GM10248 (cell line): Measurements from ENCODE around the gene RAP2A.
A peak's percentile ranks its signal among the peaks of the same experiment; 100 is the strongest.

Source experiments
- CTCF ChIA-PET: fragments of 300-600 bp; sonication (Branson Sonifier 250); formaldehyde crosslinking; extraction: SDS; loops from one replicate; lab custom pipeline; 2021; ENCODE audit warnings: antibody characterized with exemption; lab: Yijun Ruan, JAX
- POLR2A ChIA-PET: fragments of 350-650 bp; sonication (Branson Sonifier 250); formaldehyde crosslinking; extraction: SDS; loops from one replicate; lab custom pipeline; 2020; ENCODE audit warnings: antibody characterized with exemption; lab: Yijun Ruan, JAX
- DNase-seq: peaks from one replicate; pipeline ENCODE4 v3.0.0; 2012; ENCODE audit errors: extremely low spot score
- TF ChIP-seq, protein P1 (sequence below): IDR thresholded peaks from 2 replicates; pipeline ENCODE4 v1.5.1; 2012; ENCODE audit warnings: mild to moderate bottlenecking, low read depth; ENCODE audit errors: extremely low read depth, missing control alignments, control extremely low read depth

The RAP2A gene

DNA sequence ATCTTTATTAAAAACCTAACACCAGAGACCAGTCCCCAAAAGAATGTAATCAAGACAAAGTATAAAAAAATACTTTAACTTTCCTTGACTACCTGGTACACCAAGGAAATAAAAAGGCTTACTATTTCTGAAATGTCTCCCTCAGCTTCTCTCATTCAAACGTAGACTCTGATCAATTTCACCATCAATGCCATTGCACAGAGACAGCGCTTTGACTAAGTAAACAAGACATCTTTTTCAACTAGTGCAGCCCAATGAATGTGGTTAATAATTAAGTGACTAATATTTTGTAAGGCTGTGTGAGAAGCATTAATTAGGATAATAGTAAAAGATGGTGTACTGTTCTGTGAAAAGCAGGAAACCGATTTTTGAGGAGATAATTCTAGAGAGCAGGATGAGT, 7.3 kb upstream of the RAP2A start:
- no peak for DNase-seq
- ChIA-PET POLR2A (no interaction called here), CTCF (interaction anchor here (1.2 to 1.7 kb wide), 2 partner anchors 9 to 11 kb away, joined by 5 to 6 read pairs; no protein-coding TSS in a partner anchor)
- TF ChIP-seq, protein P1, sequence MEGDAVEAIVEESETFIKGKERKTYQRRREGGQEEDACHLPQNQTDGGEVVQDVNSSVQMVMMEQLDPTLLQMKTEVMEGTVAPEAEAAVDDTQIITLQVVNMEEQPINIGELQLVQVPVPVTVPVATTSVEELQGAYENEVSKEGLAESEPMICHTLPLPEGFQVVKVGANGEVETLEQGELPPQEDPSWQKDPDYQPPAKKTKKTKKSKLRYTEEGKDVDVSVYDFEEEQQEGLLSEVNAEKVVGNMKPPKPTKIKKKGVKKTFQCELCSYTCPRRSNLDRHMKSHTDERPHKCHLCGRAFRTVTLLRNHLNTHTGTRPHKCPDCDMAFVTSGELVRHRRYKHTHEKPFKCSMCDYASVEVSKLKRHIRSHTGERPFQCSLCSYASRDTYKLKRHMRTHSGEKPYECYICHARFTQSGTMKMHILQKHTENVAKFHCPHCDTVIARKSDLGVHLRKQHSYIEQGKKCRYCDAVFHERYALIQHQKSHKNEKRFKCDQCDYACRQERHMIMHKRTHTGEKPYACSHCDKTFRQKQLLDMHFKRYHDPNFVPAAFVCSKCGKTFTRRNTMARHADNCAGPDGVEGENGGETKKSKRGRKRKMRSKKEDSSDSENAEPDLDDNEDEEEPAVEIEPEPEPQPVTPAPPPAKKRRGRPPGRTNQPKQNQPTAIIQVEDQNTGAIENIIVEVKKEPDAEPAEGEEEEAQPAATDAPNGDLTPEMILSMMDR = no peak

DNA sequence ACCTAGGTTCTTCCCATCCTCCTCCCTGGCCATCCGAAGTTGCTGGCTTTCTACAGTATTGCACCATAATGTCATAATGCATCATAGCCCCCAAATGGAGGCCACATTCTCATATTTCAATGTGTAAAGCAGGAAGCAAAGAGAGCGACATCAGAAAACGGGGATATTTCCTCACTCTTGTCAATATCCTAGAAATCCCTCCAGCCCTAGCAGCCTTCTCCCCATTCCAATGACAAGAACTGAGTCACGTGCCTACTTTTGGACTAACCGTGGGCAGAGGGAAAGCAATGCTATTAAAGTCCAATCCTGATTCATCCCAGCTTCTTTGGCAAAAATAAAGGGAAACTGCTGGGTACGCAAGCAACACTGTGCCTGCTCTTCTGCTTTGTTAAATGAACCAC, 4.3 kb upstream of the RAP2A start:
- ChIA-PET POLR2A (no interaction called here), CTCF (interaction anchor here (1.0 to 1.3 kb wide), 2 partner anchors 42 to 205 kb away, joined by 3 read pairs; no protein-coding TSS in a partner anchor)
- DNase-seq = no peak
- TF ChIP-seq, protein P1 = no peak

DNA sequence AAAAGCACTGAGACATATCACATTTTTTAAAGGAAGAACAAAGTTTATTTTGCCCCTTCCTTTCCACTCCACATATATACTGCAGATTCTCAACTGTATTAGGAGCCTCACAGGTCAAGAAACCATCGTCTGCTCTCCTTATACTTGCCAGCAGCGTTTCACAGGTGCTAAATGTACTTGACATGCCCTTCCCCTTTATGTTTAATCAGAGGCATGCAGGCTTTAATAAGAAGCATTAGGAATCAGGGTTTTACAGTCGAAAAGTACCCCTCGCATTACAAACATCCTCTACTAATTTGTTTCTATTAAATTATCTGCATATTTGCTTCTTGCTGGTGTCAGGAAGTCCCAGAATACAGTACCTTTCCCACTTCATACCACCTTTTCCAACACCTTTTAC, 3.7 kb upstream of the RAP2A start:
- POLR2A ChIA-PET = no interaction called here
- DNase-seq = no peak
- TF ChIP-seq, protein P1 = no peak
- CTCF ChIA-PET = interaction anchor here (1.3 to 3.5 kb wide), 3 partner anchors 28 to 206 kb away, joined by 3 to 15 read pairs (median 4); no protein-coding TSS in a partner anchor

DNA sequence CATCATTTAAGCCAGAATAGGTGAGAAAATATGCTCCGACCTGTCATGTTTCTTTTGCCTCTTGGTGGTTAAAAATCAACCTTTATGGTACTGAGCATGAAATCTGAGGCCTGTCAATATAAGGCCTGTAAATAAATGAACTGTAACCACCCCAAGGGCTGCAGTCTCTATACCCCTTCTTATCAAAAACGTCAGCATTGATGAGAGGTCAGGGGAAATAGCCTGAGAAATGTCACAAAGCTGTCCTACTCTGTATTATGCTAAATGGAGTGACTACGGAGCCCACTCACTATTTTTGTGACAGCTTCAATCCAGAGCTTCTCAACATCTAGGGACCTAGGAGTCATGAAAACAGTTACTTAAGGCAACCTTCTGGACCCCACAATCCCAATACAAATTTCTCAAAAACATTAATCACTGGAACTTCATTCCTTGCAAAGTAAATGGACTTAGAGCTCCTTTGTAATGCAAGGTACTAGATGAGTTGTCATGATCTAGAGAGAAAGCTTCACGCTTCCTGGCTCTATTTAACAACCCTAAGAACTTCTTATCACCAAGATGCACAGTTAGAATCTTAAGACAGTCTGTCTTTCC, 2.7 kb upstream of the RAP2A start:
- POLR2A ChIA-PET = no interaction called here
- DNase-seq = no peak
- CTCF ChIA-PET = interaction anchor here (0.8 to 3.5 kb wide), 4 partner anchors 8 to 63 kb away, joined by 3 to 15 read pairs (median 4); no protein-coding TSS in a partner anchor
- TF ChIP-seq, protein P1 = no peak

DNA sequence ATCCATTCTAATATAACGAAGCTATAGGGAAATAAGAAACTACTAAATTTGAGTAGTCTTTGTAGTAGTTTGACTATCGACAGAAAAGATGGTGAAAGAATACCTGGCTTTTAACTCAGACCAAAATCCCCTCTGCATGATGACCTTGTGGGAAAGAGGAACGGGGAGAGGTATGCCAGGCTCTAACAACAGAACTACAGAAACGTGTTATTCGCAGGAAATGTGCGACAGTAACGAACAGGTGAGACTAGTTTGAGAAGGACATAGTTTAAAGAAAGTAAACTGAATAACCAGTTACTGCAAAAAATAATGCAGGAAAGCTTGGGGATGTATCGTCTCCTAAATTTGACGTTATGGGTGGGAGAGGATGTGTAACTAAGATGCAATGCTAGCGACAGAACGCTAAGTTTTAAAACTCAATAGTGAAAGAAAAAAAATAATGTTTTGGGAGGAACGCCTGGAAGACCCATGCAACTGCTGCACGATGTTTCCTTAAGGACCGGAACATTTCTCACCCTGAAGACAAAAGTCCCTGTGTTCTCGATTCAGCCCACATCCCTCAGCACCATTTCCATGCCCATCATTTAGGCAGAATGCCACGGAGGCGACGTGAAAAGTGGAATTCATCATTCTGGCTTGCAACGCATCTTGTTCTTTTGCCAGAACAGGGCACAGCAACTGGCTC, 1.6 kb upstream of the RAP2A start:
- CTCF ChIA-PET = interaction anchor here (0.9 to 3.5 kb wide), 16 partner anchors 9 to 323 kb away, joined by 3 to 15 read pairs (median 4); no protein-coding TSS in a partner anchor
- TF ChIP-seq, protein P1 = no peak
- POLR2A ChIA-PET = interaction anchor here (1.1 to 1.5 kb wide), 2 partner anchors 13 to 18 kb away, joined by 6 read pairs; no protein-coding TSS in a partner anchor
- no peak for DNase-seq

DNA sequence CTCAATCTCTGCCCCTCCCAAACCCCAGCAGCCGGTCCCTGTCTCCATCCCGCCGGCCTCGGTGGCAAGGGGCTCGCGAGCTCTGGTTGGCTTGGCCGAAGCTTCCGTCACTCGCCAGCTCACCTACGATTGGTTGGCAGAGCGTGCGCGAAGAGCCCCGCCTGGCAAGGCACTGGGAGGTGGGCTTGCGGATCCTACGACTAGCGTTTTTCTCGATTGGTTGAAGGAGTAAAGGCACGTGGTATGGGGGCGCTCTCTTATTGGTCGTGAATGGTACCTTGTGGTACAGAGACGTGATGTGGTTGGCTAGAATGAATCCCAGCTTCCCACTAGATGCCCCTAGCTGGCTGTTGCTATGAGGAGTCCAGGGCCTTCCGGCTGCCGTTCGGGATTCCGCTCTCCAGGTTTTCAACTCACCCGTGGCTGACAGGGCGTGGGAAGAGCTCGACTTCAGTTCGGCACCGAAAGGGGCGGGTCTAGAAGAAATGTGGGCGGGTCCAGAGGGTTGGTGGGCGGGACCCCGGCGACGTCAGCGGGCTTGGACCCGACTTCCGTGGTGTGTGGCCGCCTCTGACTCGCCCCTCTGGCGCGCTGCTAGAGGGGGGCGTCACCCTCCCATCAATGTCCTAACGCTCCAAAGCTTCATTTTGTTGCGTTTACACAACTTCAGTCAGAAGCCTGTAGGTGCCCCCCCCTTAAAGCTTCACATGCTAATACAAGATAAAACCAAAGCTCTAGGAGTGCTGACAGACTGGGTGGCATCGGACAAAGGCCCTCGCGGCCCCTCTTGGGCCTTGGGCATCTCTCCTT, 847 bp upstream of the RAP2A start:
- ChIA-PET POLR2A (interaction anchor here (1.1 to 1.5 kb wide), 2 partner anchors 12 to 17 kb away, joined by 6 read pairs; no protein-coding TSS in a partner anchor), CTCF (interaction anchor here (0.7 to 3.5 kb wide), 16 partner anchors 10 to 323 kb away, joined by 3 to 15 read pairs (median 4); no protein-coding TSS in a partner anchor)
- TF ChIP-seq, protein P1 = no peak
- peak; percentile 85 for DNase-seq
